Peyer's patch (tissue), 4 donors: ENCODE results near the gene ROR1.

Source experiments
- POLR2A ChIP-seq, 2 donors: fragments of 450-650 bp; IDR thresholded peaks; one replicate each; pipeline ENCODE4 v1.5.1; 2017; ENCODE audit warnings: antibody characterized with exemption in 2 of 2, mild to moderate bottlenecking in 2 of 2, moderate library complexity in 2 of 2
- TF ChIP-seq, protein P1 (sequence below), 6 experiments: fragments of 450-650 bp in 4 of 6; fragments of 200-600 bp in 2 of 6; sonication (generic) in 1 of 6; IDR thresholded peaks; one replicate each; pipeline ENCODE4 v1.5.1; 2017 to 2019; ENCODE audit warnings: antibody characterized with exemption in 6 of 6, mild to moderate bottlenecking in 3 of 6, moderate library complexity in 1 of 6

- TF ChIP-seq, protein P1, sequence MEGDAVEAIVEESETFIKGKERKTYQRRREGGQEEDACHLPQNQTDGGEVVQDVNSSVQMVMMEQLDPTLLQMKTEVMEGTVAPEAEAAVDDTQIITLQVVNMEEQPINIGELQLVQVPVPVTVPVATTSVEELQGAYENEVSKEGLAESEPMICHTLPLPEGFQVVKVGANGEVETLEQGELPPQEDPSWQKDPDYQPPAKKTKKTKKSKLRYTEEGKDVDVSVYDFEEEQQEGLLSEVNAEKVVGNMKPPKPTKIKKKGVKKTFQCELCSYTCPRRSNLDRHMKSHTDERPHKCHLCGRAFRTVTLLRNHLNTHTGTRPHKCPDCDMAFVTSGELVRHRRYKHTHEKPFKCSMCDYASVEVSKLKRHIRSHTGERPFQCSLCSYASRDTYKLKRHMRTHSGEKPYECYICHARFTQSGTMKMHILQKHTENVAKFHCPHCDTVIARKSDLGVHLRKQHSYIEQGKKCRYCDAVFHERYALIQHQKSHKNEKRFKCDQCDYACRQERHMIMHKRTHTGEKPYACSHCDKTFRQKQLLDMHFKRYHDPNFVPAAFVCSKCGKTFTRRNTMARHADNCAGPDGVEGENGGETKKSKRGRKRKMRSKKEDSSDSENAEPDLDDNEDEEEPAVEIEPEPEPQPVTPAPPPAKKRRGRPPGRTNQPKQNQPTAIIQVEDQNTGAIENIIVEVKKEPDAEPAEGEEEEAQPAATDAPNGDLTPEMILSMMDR (IDR thresholded peaks at IDR 0.05) = no peak
- no peak for TF ChIP-seq POLR2A (IDR thresholded peaks at IDR 0.05)
These were observed 408.4 kb downstream of the ROR1 start for GRCh38 chr1:64182207-64182606.
